Measurements from ENCODE around the gene EMSY. TPM values are rescaled to one million over a fixed set of nuclear protein-coding genes. Genes with fewer than 3 reads are reported as not detected.

The EMSY gene
- total and polyA plus RNA-seq, 2 of the 13 experiments (the other 11 are each of a cell fraction or from before 2014, with no cell fraction given): 11.6 to 18.5 TPM

- peak; percentile 94 for TF ChIP-seq HMGXB3 (CRISPR knock-in tag; IDR thresholded peaks at IDR 0.05; ENCODE audit: borderline replicate concordance)
- no peak for TF ChIP-seq PTBP1 (IDR thresholded peaks at IDR 0.05; ENCODE audit: low read depth, low read length, poor library complexity, severe bottlenecking)
- TF ChIP-seq ZBTB37 (CRISPR knock-in tag; IDR thresholded peaks at IDR 0.05): no peak
- TF ChIP-seq ARID3A (IDR thresholded peaks at IDR 0.05; ENCODE audit: low read depth, low read length): 0 out of 2 replicates have a peak, but pooled peaks have one; percentile 12
- peak; percentile 94 for TF ChIP-seq GZF1 (CRISPR knock-in tag; IDR thresholded peaks at IDR 0.05)
- TF ChIP-seq REPIN1 (CRISPR knock-in tag; IDR thresholded peaks at IDR 0.05; ENCODE audit: borderline replicate concordance, low read depth): peak; percentile 86
- TF ChIP-seq MAZ (IDR thresholded peaks at IDR 0.05; ENCODE audit: borderline replicate concordance, low read depth, low read length): no peak
- peak; percentile 49; the same call in 1 of the 2 replicates for TF ChIP-seq MAZ (CRISPR knock-in tag; IDR thresholded peaks at IDR 0.05; ENCODE audit: low read depth)
- TF ChIP-seq ZBTB43 (CRISPR knock-in tag; conservative IDR thresholded peaks at IDR 0.05): peak; percentile 37; the same call in 1 of the 2 replicates
- TF ChIP-seq CREBL2 (CRISPR knock-in tag; IDR thresholded peaks at IDR 0.05; ENCODE audit: borderline replicate concordance): no peak
- TF ChIP-seq ZNF687 (CRISPR knock-in tag; IDR thresholded peaks at IDR 0.05): peak; percentile 82
Observed at GRCh38 chr11:76444384-76445120, at the start of gene EMSY (continued).
